Testis (tissue), 2 donors: Measurements from ENCODE around the gene PRAMEF1.

Source experiments
- CTCF ChIP-seq, 3 experiments: fragments of 450-650 bp in 2 of 3; fragments of 200-600 bp in 1 of 3; sonication (generic) in 1 of 3; IDR thresholded peaks; one replicate each; pipeline ENCODE4 v1.5.1; 2016 to 2019; ENCODE audit warnings: antibody characterized with exemption in 3 of 3, mild to moderate bottlenecking in 2 of 3, moderate library complexity in 1 of 3
- POLR2A ChIP-seq: fragments of 450-650 bp; IDR thresholded peaks from one replicate; pipeline ENCODE4 v1.6.1; 2017; ENCODE audit warnings: antibody characterized with exemption, mild to moderate bottlenecking, moderate library complexity

DNA sequence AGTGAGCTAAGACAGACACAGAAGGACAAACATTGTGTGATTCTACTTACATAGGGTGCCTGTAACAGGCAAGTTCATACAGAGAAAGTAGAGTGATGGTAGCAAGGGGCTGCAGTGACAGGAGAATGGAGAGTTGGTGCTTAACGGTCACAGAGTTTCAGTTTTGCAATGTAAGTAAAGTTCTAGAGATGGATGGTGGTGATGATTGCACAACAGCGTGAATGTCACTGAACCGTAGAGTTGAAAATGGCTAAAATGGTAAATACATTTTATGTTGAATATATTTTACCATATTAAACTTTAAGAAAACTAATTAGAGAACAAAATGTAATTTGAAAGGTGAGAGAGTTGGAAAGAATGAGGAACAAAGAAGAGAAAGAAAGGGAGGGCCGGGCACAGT lies 36.5 kb upstream of the PRAMEF1 start:
- TF ChIP-seq CTCF (IDR thresholded peaks at IDR 0.05) (no peak), POLR2A (no peak)
